Measurements from ENCODE around the gene BRIX1. TPM values are rescaled to one million over a fixed set of nuclear protein-coding genes. Genes with fewer than 3 reads are reported as not detected.

BRIX1 gene
- total RNA-seq, 1 experiment from 2014 or later: 56.5 TPM

DNA sequence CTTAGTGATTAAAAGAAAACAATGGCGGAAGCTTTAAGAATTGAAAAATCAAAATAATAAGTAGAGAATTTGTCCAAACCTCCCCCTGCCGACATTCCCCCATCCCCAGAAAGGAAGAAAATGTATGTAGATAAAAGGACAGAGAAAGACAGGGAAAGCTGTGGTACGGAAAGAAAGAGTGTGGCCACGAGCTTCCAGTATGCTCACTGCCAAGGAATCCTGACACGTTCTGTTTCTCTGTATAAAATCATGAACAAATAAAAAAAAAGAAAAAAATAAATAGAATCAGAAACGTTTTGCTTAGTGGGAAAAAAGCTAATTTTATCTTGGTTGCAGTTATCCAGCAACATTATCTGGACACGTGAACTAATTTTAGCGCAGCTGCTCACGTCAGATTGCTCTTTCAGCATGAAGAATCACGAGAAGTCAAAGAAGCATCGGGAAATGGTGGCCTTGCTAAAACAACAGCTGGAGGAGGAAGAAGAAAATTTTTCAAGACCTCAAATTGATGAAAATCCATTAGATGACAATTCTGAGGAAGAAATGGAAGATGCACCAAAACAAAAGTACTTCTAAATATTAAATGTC is 29.0 kb downstream of the BRIX1 start:
- Histone ChIP-seq H3K27me3 (replicated peaks; ENCODE audit: control insufficient read depth, insufficient read depth, low read length) (no peaks in the 10 kb centered on the region), H3K4me3 (ENCODE audit: low read depth, low read length) (no peak overlapping the region), H3K36me3 (ENCODE audit: control insufficient read depth, insufficient read depth, low read length) (peaks cover 4% of the 10 kb centered on the region; the same call in 1 of the 2 replicates), H3K4me1 (no peaks in the 10 kb centered on the region), H3K9me3 (no peaks in the 10 kb centered on the region)
- Mint-ChIP-seq H3K9me3 (ENCODE audit: unreplicated experiment) (no peaks in the 10 kb centered on the region), H3K4me3 (ENCODE audit: unreplicated experiment) (no peak overlapping the region), H3K27ac (ENCODE audit: unreplicated experiment) (no peak overlapping the region), H3K4me1 (ENCODE audit: low read depth, unreplicated experiment) (no peaks in the 10 kb centered on the region), H3K27me3 (ENCODE audit: insufficient read depth, unreplicated experiment) (no peaks in the 10 kb centered on the region), H3K36me3 (ENCODE audit: insufficient read depth, unreplicated experiment) (peaks cover 71% of the 10 kb centered on the region)
- intact Hi-C loops (cut with micrococcal nuclease; ENCODE audit: unreplicated experiment): no loop called here
- CTCF ChIA-PET: interaction anchor here (0.6 kb wide), 1 partner anchor 59 kb away, joined by 4 read pairs; no protein-coding TSS in a partner anchor
- no TSS peak for BruUV-seq (replicated peaks)
- POLR2A ChIA-PET: no interaction called here
- TF ChIP-seq, protein P1, sequence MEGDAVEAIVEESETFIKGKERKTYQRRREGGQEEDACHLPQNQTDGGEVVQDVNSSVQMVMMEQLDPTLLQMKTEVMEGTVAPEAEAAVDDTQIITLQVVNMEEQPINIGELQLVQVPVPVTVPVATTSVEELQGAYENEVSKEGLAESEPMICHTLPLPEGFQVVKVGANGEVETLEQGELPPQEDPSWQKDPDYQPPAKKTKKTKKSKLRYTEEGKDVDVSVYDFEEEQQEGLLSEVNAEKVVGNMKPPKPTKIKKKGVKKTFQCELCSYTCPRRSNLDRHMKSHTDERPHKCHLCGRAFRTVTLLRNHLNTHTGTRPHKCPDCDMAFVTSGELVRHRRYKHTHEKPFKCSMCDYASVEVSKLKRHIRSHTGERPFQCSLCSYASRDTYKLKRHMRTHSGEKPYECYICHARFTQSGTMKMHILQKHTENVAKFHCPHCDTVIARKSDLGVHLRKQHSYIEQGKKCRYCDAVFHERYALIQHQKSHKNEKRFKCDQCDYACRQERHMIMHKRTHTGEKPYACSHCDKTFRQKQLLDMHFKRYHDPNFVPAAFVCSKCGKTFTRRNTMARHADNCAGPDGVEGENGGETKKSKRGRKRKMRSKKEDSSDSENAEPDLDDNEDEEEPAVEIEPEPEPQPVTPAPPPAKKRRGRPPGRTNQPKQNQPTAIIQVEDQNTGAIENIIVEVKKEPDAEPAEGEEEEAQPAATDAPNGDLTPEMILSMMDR (IDR thresholded peaks at IDR 0.05; ENCODE audit: insufficient read depth in 1 of 2, low read depth in 1 of 2, low read length in 1 of 2, severe bottlenecking in 1 of 2, unreplicated experiment in 1 of 2): no peak
- no peak for DNase-seq

DNA sequence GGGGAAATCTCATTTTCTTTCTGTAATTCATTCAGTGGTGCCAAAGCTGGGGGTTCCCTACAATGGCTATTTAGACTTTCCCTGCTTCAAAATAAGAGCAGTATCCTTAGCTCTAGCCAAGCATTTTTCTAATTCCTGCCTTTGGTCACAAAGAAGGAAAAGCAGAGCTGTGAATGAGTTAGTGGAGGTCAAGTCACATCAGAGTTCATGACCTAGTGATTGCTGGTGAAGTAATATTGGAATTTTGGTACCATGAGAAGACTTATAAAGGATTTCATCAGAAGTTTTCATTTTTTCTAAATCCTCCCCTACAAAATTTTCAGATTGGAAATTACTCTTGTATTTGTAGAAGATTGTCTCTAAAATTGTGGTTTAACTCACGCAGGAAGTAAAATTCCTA is 41.8 kb downstream of the BRIX1 start:
- TF ChIP-seq, protein P1 (IDR thresholded peaks at IDR 0.05; ENCODE audit: insufficient read depth in 1 of 2, low read depth in 1 of 2, low read length in 1 of 2, severe bottlenecking in 1 of 2, unreplicated experiment in 1 of 2): no peak
- H3K4me1 Mint-ChIP-seq (ENCODE audit: low read depth, unreplicated experiment): no peaks in the 10 kb centered on the region
- no peaks in the 10 kb centered on the region for H3K9me3 Mint-ChIP-seq (ENCODE audit: unreplicated experiment)
- BruUV-seq (replicated peaks): no TSS peak
- no peaks in the 10 kb centered on the region for H3K27me3 Mint-ChIP-seq (ENCODE audit: insufficient read depth, unreplicated experiment)
- Histone ChIP-seq H3K36me3 (ENCODE audit: control insufficient read depth, insufficient read depth, low read length) (no peaks in the 10 kb centered on the region), H3K4me1 (no peaks in the 10 kb centered on the region), H3K4me3 (ENCODE audit: low read depth, low read length) (no peak overlapping the region), H3K27me3 (replicated peaks; ENCODE audit: control insufficient read depth, insufficient read depth, low read length) (no peaks in the 10 kb centered on the region), H3K9me3 (no peaks in the 10 kb centered on the region)
- intact Hi-C loops (cut with micrococcal nuclease; ENCODE audit: unreplicated experiment): no loop called here
- ChIA-PET POLR2A (no interaction called here), CTCF (interaction anchor here (0.6 to 3.0 kb wide), 2 partner anchors 46 to 57 kb away, joined by 3 to 38 read pairs; no protein-coding TSS in a partner anchor)
- H3K4me3 Mint-ChIP-seq (ENCODE audit: unreplicated experiment): no peak overlapping the region
- H3K27ac Mint-ChIP-seq (ENCODE audit: unreplicated experiment): no peak overlapping the region
- peaks cover 31% of the 10 kb centered on the region for H3K36me3 Mint-ChIP-seq (ENCODE audit: insufficient read depth, unreplicated experiment)
- DNase-seq: no peak

- Histone ChIP-seq H3K4me3 (ENCODE audit: low read depth, low read length) (no peak overlapping the region), H3K4me1 (0 out of 2 replicates have a peak, but pooled peaks cover 2% of the 10 kb centered on the region), H3K27me3 (replicated peaks; ENCODE audit: control insufficient read depth, insufficient read depth, low read length) (no peaks in the 10 kb centered on the region), H3K36me3 (ENCODE audit: control insufficient read depth, insufficient read depth, low read length) (no peaks in the 10 kb centered on the region), H3K9me3 (no peaks in the 10 kb centered on the region)
- TF ChIP-seq, protein P1 (IDR thresholded peaks at IDR 0.05; ENCODE audit: insufficient read depth in 1 of 2, low read depth in 1 of 2, low read length in 1 of 2, severe bottlenecking in 1 of 2, unreplicated experiment in 1 of 2): peak; percentile 66 to 77
- Mint-ChIP-seq H3K27me3 (ENCODE audit: insufficient read depth, unreplicated experiment) (no peaks in the 10 kb centered on the region), H3K9me3 (ENCODE audit: unreplicated experiment) (no peaks in the 10 kb centered on the region), H3K4me3 (ENCODE audit: unreplicated experiment) (no peak overlapping the region), H3K4me1 (ENCODE audit: low read depth, unreplicated experiment) (no peaks in the 10 kb centered on the region), H3K27ac (ENCODE audit: unreplicated experiment) (no peak overlapping the region), H3K36me3 (ENCODE audit: insufficient read depth, unreplicated experiment) (peaks cover 29% of the 10 kb centered on the region)
- peak in 1 of 2 experiments; percentile 45 for DNase-seq
- intact Hi-C loops (cut with micrococcal nuclease; ENCODE audit: unreplicated experiment): loop anchor here (1.0 kb wide), 1 partner anchor 45 kb away; no protein-coding TSS in a partner anchor
- CTCF ChIA-PET: interaction anchor here (0.5 to 3.0 kb wide), 4 partner anchors 45 to 1023 kb away, joined by 3 to 38 read pairs (median 6); no protein-coding TSS in a partner anchor
- POLR2A ChIA-PET: no interaction called here
- BruUV-seq (replicated peaks): no TSS peak
Observed at GRCh38 chr5:34957857-34958690, 42.6 kb downstream of the BRIX1 start.

Measured in Caco-2 (cell line).